ENCODE data around the gene DPP10.

DPP10 gene

GRCh38 chr2:114421781-114422180 lies 20.7 kb upstream of the DPP10 start:
- no peaks in the 10 kb centered on the region for H3K79me2 ChIP-seq
- no peak for TF ChIP-seq CTCF (IDR thresholded peaks at IDR 0.05)

GRCh38 chr2:114424699-114425098 lies 17.7 kb upstream of the DPP10 start:
- TF ChIP-seq CTCF (IDR thresholded peaks at IDR 0.05), result no peak
- H3K4me3 ChIP-seq (ENCODE audit: low read depth, low read length), result no peak overlapping the region
- no peaks in the 10 kb centered on the region for H3K9me3 ChIP-seq (ENCODE audit: control insufficient read depth, low read length)
- no peaks in the 10 kb centered on the region for H3K27me3 ChIP-seq (ENCODE audit: control insufficient read depth, insufficient read depth, low read length)
- H3K4me1 ChIP-seq, result no peaks in the 10 kb centered on the region
- H3K27ac ChIP-seq, result no peak overlapping the region
- no peak overlapping the region for H3K9ac ChIP-seq
- no peak overlapping the region for H2AFZ ChIP-seq
- no peaks in the 10 kb centered on the region for H3K36me3 ChIP-seq (ENCODE audit: control insufficient read depth, insufficient read depth, low read length)
- H3K79me2 ChIP-seq, result no peaks in the 10 kb centered on the region
- H3K4me2 ChIP-seq (ENCODE audit: low read length), result no peak overlapping the region

More at GRCh38 chr2:114421781-114422180, 20.7 kb upstream of the DPP10 start:
- no peaks in the 10 kb centered on the region for H3K27me3 ChIP-seq (ENCODE audit: control insufficient read depth, insufficient read depth, low read length)
- no peak overlapping the region for H3K4me3 ChIP-seq (ENCODE audit: low read depth, low read length)
- H2AFZ ChIP-seq, result no peak overlapping the region
- no peak overlapping the region for H3K9ac ChIP-seq
- H3K4me1 ChIP-seq, result no peaks in the 10 kb centered on the region
- H3K9me3 ChIP-seq (ENCODE audit: control insufficient read depth, low read length), result no peaks in the 10 kb centered on the region
- H3K4me2 ChIP-seq (ENCODE audit: low read length), result no peak overlapping the region
- no peak overlapping the region for H3K27ac ChIP-seq
- H3K36me3 ChIP-seq (ENCODE audit: control insufficient read depth, insufficient read depth, low read length), result no peaks in the 10 kb centered on the region

- Histone ChIP-seq H2AFZ (no peak overlapping the region), H3K79me2 (no peaks in the 10 kb centered on the region), H3K27me3 (ENCODE audit: control insufficient read depth, insufficient read depth, low read length) (no peaks in the 10 kb centered on the region), H3K9ac (no peak overlapping the region), H3K4me3 (ENCODE audit: low read depth, low read length) (no peak overlapping the region), H3K9me3 (ENCODE audit: control insufficient read depth, low read length) (no peaks in the 10 kb centered on the region), H3K4me1 (no peaks in the 10 kb centered on the region), H3K36me3 (ENCODE audit: control insufficient read depth, insufficient read depth, low read length) (no peaks in the 10 kb centered on the region), H3K4me2 (ENCODE audit: low read length) (no peak overlapping the region), H3K27ac (no peak overlapping the region)
- TF ChIP-seq CTCF (IDR thresholded peaks at IDR 0.05), result no peak
Measured at GRCh38 chr2:114426756-114427155, 15.7 kb upstream of the DPP10 start.

- Histone ChIP-seq H3K36me3 (ENCODE audit: control insufficient read depth, insufficient read depth, low read length) (no peaks in the 10 kb centered on the region), H3K4me2 (ENCODE audit: low read length) (no peak overlapping the region), H2AFZ (no peak overlapping the region), H3K27ac (no peak overlapping the region), H3K9ac (no peak overlapping the region), H3K9me3 (ENCODE audit: control insufficient read depth, low read length) (no peaks in the 10 kb centered on the region), H3K4me1 (no peaks in the 10 kb centered on the region), H3K27me3 (ENCODE audit: control insufficient read depth, insufficient read depth, low read length) (no peaks in the 10 kb centered on the region), H3K79me2 (no peaks in the 10 kb centered on the region), H3K4me3 (ENCODE audit: low read depth, low read length) (no peak overlapping the region)
- TF ChIP-seq CTCF (IDR thresholded peaks at IDR 0.05), result no peak
Measured at GRCh38 chr2:114436329-114436728, 6.1 kb upstream of the DPP10 start.

- Histone ChIP-seq H3K36me3 (ENCODE audit: control insufficient read depth, insufficient read depth, low read length) (no peaks in the 10 kb centered on the region), H3K4me1 (no peaks in the 10 kb centered on the region), H3K9me3 (ENCODE audit: control insufficient read depth, low read length) (no peaks in the 10 kb centered on the region), H3K4me2 (ENCODE audit: low read length) (no peak overlapping the region), H3K27me3 (ENCODE audit: control insufficient read depth, insufficient read depth, low read length) (no peaks in the 10 kb centered on the region), H3K27ac (no peak overlapping the region), H3K4me3 (ENCODE audit: low read depth, low read length) (no peak overlapping the region), H3K9ac (no peak overlapping the region), H3K79me2 (no peaks in the 10 kb centered on the region), H2AFZ (no peak overlapping the region)
- TF ChIP-seq CTCF (IDR thresholded peaks at IDR 0.05), result no peak
Measured at GRCh38 chr2:114446571-114446970, 4.1 kb downstream of the DPP10 start.

All from parathyroid adenoma (tissue), 2 donors.